NCI-H526 treated with DMSO at 0.1 percent for 48 hours (cell line): Measurements from ENCODE around the gene GNAQ.
"Not testable (repeated sequence)": the region's sequence is repeated elsewhere in the genome, so short reads cannot be mapped to it uniquely, and the experiment has no call there.

ENCODE experiments used
- DNase-seq: peaks from one replicate; lab custom pipeline; 2025; lab: John Stamatoyannopoulos, UW

The GNAQ gene

DNA sequence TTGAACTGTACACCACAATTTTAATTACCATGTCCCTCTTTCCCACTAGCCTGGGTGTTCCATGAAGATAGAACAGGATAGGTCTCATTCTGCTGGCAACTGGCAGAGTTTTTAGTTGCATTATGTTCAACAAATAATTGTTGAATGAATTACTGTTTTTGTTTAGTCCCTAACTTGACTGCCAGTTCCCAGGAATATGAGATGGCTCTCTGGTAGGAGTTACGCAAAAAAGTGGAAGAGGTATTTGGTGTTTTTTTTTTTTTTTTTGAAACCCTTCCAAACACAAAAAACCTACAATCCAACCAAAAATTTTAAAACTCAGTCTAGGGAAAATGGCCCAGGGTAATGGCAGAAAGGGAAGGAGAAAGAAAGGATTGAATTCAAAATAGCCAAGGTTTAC is 153.6 kb downstream of the GNAQ start:
- no peak for DNase-seq

- DNase-seq, result no peak
Measured at GRCh38 chr9:77876590-77876989, 155.0 kb downstream of the GNAQ start.

DNA sequence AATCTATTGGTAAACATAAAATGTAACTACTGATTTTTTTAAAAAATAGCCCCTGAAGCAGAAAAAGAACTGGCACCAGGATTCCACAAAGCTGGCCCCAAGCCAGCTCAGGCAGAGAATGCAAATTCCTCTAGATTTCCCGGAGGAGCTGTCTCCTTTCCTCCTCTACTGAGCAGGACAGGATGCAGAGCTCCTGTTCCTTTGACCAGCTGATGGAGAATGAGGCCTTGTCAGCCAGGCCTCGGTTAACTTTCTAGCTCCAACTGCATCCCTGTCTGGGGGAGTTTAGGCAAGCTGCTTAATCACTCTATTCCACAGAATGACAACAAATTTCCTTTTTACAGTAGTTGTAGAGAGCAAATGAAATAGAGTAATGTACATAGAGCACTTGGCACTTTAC is 155.5 kb downstream of the GNAQ start:
- peak; percentile 36 for DNase-seq

- no peak for DNase-seq
Measured at GRCh38 chr9:77872863-77873262, 158.7 kb downstream of the GNAQ start.

GRCh38 chr9:77872177-77872576 is 159.4 kb downstream of the GNAQ start:
- no peak for DNase-seq

DNA sequence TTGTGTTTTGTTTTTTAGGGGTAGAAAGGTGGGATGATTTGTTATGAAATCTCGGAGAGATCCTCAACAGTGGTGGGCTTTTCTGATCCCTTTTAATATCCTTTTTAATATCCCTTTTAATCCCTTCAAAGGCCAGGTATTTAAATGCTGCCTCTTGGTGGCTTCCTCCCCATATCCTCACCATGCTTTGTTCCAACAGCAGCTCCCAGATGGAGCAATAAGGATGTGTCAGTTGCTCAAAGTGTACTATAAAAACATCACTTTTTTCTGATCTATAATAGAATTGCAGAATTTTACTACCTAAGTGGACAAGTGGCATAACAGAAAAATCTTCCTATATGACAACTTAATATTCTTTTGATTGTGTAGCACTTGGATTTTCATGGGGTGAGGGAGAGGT is 160.1 kb downstream of the GNAQ start:
- no peak for DNase-seq

GRCh38 chr9:77866878-77867277 is 164.7 kb downstream of the GNAQ start:
- no peak for DNase-seq

- no peak for DNase-seq
Measured at GRCh38 chr9:77865385-77866047, 166.1 kb downstream of the GNAQ start.

DNA sequence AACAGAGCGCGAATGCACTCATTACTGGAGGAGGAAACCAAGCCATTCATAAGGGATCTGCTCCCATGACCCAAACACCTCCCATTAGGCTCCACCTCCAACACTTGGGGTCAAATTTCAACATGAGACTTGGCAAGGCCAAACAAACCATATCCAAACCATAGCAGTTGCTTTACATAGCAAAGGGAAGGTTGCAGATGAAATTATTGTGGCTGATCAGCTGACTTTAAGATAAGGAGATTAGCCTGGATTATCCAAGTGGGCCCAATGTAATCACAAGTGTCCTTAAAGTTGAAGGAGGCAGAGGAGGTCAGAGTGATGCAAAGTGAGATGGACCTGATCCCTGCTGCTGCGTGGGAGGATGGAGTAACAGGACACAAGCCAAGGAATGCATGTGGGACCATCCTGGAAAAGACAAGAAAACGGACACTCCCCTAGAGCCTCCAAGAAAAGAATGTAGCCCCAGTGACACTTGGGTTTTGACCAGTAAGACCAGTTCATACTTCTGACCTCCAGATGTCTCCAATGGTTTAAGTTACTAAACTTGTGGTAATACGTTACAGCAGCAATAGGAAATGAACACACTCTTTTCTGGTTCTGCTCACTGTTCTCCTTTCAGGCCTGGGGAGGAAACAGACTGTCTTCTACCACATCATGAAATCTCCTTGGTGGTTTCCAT is 167.3 kb downstream of the GNAQ start:
- no peak for DNase-seq

- DNase-seq, result not testable (repeated sequence)
Measured at GRCh38 chr9:77863638-77864037, 168.0 kb downstream of the GNAQ start.

DNA sequence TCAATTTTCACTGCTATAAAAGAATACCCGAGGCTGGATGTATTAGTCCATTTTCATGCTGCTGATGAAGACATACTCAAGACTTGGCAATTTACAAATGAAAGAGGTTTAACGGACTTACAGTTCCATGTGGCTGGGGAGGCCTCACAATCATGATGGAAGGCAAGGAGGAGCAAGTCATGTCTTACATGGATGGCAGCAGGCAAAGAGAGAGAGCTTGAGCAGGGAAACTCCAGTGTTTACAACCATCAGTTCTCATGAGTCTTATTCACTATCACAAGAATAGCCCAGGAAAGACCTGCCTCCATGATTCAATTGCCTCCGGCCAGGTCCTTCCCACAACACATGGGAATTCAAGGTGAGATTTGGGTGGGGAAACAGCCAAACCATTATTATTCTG is 170.7 kb downstream of the GNAQ start:
- not testable (repeated sequence) for DNase-seq

- DNase-seq, result no peak
Measured at GRCh38 chr9:77857513-77858259, 173.9 kb downstream of the GNAQ start.

DNA sequence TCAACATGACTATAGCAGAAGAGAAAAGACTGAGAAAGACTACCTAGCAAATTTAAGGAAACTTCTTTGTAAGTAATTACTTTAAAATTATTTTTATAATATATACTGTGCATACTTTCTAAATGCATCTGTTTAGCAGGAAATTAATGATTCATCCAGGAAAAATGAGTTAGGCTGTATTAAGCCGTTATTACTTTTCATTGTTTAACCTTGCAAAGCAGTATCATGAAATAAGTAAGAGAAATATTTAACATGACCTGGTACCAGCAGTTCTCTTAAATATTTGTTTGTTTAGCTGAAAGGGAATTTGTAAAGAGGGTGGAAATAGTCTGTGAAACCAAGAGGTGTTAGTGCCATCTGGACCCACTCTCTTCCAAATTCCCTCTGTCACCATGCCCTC is 175.0 kb downstream of the GNAQ start:
- no peak for DNase-seq

- DNase-seq, result no peak
Measured at GRCh38 chr9:77854916-77855311, 176.7 kb downstream of the GNAQ start.

DNA sequence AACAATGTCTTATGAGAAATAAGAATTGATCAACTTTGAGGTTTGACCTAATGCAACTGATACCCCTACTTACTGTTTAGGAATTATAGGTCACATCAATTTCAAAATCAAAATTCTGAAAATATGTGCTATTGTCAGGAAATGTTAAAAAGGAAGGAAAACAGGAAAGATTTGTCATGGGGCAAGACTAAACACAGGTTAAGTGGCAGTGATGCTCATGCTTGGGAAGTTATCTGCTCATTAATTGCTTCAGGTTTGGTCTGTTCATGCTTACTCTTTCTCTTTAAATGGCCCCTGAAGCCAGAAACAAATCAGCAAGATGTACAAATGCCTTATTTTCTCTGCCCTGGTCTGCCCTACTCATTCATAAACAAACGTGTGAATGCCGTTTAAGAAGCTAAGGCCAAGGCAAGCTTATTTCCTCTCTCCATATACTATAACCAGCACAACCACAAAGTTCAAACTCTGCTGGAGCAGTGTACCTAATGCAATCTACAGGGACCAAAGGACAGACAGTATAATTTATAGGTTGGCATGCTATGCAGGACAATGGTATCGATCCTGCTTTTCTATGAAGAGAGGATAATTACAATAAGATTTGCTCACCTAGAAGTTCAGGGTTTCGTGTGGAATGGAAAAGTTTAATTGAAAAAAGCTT is 177.2 kb downstream of the GNAQ start:
- no peak for DNase-seq

DNA sequence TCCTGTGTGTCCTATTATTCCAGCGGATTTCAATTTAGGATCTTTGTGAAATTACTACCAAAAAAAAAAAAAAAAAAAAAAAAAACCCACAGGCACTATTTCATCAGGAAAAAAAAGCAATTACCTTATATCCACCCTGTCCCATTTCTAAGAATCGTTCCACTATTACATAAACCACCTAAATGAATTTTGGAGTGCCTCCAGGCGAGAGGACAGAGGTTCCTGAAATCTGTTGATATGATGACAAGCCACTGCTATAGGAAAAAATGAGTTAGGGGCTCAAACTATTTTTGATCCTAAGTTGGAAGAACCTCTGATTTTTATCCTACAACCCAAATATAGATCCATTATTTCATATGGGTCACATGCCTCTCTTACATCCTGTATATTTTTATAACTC is 177.9 kb downstream of the GNAQ start:
- DNase-seq, result no peak

DNA sequence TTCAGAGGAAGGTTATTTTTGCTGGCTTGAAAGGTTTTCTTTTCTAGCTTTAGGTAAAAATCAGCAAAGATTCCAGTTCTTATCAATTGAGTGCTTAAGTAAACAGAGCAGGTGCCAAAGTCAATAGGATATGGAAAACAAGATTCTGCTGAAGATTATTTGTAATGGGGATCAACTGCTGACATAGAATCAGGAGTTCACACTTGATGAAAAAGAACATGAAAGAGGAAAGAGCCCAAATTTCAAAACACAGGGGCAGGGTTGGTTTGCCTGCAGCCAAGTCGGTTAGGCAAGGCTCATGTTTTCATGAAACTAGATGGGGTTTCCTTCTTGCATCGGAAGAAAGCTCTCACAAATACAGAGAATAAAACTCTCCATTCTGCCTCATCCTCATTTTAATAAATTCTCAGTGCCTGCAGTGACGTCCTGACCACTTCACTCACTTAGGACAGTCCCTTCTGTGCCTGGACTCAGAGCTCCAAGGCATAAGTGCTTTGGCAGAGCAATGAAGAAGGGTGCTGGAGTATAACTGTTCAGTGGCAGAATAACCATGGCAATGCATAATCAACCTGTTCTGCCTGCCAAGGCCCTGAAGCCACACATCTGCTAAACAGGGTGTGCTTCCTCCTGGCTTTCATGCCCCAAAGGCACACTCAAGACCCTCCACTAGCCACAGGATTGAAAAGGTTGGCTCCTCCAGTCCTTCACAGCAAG is 179.6 kb downstream of the GNAQ start:
- DNase-seq, result no peak

DNA sequence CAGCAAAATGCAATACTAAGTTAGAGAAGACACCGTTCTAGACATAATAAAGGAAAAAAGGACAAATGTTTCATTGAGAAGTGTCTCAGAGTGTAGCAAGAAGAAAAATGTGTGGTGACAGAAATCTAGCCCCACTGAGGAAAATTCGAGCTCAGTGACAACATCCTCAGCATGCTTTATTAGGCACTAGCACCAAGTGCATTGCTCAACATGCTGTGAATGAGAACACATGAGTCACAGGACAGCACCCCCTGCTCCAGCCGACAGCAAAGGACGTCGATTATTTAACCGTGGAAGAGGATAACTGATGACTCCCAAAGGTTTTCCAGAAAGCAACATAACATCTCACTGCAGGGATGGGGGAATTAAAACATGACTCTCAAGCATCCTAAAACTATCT is 182.7 kb downstream of the GNAQ start:
- no peak for DNase-seq

GRCh38 chr9:77848404-77848803 is 183.2 kb downstream of the GNAQ start:
- no peak for DNase-seq

DNA sequence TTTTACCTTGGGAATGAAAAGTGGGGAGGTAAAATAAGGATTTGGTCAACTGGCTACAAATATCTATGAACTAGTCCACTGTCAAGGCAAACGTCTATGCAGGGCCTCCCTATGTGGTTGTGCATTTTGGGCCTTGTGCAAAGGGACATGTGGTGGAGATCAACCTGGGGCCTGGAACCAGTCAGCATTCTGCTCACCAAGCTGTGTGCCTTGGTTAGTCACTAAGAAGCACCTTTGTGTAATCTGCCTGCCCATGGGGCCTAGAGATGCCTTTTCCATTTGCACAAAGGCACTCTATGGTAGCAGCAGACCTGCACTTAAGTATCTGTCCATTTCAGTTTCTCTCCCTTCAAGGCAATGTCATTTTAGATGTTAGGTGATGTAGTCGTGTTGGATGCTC is 184.0 kb downstream of the GNAQ start:
- DNase-seq, result no peak

DNA sequence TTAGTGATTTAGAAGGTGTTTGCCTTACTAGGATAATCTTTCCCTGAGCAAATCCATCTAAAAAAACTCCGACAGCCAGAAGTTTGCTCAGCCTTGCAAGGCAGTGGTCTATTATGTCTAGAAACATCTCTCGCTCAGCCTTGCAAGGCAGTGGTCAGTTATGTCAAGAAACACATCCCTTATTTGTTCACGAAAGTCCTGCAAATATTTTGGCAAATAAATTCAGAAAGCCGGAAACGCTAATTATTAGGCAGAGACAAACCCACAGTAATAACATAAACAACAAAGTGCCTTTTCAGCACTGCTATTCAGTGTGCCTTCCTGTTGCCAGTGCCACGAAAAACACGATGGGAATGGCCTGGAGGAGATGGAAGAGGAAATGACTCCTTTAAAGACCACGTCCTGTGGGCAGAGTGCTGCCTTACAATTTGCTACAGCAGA is 184.5 kb downstream of the GNAQ start:
- DNase-seq, result no peak

DNA sequence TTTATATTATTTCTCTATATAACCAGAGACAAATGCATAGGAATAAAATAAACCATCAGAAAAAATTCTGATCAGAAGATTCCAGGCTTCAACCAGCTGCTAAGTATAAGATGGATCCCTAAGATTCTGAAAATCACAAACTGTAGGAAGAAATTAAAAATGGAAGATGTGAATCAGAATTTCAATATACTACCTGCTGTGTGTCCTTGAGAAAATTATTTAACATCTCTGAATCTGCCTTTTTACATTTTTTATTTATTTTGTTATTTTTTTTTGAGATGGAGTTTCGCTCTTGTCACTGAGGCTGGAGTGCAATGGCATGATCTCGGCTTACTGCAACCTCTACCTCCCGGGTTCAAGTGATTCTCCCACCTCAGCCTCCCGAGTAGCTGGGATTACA is 187.2 kb downstream of the GNAQ start:
- DNase-seq, result no peak
